GM19452 (cell line): Measurements from ENCODE around the gene PBRM1.

Experiments
- ATAC-seq: cut with Tn5 transposase; IDR thresholded peaks from one replicate; pipeline ENCODE4 v1.9.1; 2021; ENCODE audit not compliant: unreplicated experiment

PBRM1 gene

DNA sequence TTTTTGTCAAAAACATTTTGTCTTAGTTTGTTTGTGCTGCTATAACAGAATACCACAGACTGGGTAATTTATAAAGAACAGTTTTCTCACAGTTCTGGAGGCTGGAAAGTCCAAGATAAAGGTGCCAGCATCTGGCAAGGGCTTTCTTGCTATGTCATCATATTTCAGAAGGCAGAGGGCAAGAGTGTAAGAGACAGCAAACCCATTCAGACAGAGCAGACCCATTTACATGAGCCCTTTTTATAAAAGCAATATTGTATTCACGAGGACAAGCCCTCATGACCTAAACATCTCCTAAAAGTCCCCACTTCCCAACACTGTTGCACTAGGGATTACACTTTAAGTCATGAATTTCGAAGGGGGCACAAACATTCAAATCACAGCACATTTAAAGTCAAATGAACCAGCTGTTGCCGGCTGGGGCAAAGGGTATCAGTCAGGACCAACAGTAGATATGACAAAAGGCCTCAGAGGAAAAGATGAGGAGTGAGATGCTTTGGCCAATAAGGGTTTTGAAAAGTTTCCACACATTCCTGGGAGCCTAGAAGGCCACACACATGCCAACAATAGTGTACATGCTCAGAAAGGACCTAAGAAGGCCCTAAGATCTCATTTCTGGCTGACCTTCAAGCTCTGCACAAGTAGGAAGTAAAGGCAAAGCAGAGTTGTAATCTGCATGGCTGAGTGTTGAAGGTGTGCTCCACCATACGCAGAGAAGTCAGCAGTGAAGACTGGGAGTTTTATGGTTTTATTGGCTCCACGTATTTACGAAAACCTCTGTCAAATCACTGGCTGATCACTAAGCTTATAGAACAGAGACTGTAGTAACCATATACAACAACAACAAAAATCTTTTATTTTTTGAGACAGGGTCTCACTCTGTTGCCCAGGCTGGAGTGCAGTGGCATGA is 111.4 kb downstream of the PBRM1 start:
- no peak for ATAC-seq

DNA sequence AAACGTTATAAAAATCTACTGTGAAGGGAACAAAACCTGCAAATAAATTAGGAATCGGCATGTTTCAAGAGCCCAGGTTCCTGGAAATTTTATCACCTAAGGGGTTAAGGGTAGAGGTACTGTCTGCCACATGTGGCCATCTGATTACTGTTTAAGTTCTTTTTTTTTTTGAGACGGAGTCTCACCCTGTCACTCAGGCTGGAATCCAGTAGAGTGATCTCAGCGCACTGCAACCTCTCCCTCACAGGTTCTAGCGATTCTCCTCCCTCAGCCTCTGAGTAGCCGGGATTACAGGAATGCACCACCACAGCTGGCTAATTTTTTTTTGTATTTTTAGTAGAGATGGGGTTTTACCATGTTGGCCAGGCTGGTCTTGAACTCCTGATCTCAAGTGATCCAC is 113.5 kb downstream of the PBRM1 start:
- ATAC-seq, result no peak

- ATAC-seq, result no peak
Observed at GRCh38 chr3:52570076-52570475, 115.6 kb downstream of the PBRM1 start.

DNA sequence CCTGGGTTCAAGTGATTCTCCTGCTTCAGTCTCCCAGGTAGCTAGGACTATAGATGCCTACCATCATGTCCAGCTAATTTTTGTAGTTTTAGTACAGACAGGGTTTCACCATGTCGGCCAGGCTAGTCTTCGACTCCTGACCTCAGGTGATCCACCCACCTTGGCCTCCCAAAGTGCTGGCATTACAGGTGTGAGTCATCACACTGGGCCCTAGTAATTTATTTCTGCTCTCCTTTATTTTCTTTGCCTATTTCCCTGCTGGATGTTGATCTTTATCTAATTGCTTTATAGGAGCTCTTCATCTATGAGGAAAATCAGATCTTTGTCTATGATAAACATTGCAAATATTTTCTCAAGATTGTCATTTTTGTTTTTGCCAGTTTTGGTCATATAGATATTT is 117.6 kb downstream of the PBRM1 start:
- no peak for ATAC-seq

GRCh38 chr3:52563984-52564383 is 121.7 kb downstream of the PBRM1 start:
- ATAC-seq, result no peak

GRCh38 chr3:52561028-52561747 is 124.5 kb downstream of the PBRM1 start:
- ATAC-seq, result no peak

GRCh38 chr3:52558436-52558835 is 127.3 kb downstream of the PBRM1 start:
- ATAC-seq, result no peak

- no peak for ATAC-seq
Observed at GRCh38 chr3:52557011-52557960, 128.4 kb downstream of the PBRM1 start.

GRCh38 chr3:52555056-52555455 is 130.7 kb downstream of the PBRM1 start:
- ATAC-seq, result no peak

DNA sequence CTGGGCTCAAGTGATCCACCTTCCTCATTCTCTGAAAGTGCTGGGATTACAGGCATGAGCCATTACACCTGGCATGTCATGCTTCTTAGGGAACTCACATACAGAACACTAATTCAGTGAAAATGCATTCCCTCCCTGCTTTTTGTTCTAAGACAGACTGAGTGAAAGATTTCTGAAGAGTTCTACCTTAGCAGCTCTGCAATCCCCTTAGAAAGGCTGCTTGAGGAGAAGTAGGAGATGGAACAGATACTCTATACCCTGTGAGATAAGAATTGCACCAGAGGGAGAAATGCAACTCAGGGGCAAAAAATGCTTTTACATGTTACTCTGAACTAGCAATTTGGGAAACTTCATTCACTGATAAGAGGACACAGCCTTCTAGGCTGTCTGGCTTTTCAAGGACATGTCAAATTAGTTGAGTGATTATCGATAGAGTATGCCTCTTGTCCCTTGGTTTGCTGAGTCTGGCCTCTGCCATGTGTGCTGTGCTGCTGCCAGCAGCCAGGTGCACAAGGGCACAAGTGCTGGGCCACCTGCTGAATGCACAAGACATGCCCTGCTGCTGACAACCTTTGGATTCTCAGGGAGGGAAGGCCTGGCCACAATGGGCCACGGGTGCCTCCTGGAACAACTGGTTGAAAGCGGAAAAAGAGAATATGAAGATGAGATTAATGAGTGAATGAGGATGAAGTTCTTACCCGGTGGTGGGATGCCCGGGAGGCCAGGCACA is 131.5 kb downstream of the PBRM1 start:
- no peak for ATAC-seq

GRCh38 chr3:52552089-52552488 is 133.6 kb downstream of the PBRM1 start:
- no peak for ATAC-seq

GRCh38 chr3:52551118-52551517 is 134.6 kb downstream of the PBRM1 start:
- no peak for ATAC-seq

- ATAC-seq, result no peak
Observed at GRCh38 chr3:52547143-52547542, 138.6 kb downstream of the PBRM1 start.

GRCh38 chr3:52546111-52546901 is 139.4 kb downstream of the PBRM1 start:
- no peak for ATAC-seq

GRCh38 chr3:52544937-52545336 is 140.8 kb downstream of the PBRM1 start:
- ATAC-seq, result no peak

DNA sequence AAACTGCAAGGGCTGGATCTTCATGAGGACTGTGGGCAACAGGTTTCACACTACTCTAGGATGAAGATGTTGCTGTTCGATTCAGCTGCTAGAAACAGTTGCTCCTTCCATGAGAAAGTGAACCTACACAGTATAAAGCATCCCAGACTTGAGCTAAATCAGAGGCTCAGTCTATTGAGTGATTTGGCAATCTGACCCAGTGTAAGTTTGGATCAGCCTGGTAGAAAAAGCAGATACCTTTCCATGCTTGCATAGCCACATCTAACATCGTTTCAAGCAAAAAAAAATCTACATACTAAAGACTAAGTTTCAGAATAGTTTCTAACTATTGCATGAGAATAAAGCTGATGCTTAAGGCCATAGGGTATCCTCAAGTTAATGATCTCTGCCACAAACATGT is 144.7 kb downstream of the PBRM1 start:
- ATAC-seq, result no peak

- no peak for ATAC-seq
Observed at GRCh38 chr3:52539010-52539653, 146.6 kb downstream of the PBRM1 start.

DNA sequence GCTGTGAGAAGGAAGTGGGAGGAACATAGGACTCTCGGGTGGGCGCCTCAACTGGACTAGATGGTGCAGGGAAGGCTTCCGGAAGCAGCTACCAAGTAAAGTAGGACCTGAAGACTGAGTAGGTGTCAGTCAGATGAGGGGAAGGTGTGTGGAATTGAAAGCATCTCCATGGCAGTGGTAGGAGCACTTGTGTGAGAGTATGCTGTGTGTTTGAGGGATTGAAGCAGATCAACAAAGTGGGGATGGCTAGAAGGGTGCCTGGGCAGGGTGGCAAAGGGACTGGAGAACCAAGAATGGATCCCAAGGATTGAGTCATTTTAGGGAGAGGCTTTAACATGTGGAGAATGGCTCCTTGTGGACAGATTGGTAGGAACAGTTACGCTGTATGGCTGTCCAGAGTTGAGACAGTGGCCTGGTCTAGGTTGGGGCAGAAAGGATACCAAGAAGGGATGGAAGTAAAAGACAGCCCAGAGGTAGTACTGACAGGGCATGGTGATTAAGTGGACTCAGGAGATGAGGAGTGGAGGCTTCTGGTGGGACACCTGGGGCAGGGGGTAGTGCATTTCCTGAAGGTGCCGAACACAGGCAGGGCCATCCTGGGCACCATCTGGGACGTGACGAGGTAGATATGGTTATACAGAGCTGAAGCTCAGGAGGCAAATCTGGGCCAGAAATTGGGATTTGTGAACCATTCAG is 147.8 kb downstream of the PBRM1 start:
- no peak for ATAC-seq
